HT1080 (cell line): ENCODE data around the gene LILRA1. TPM values are rescaled to one million over a fixed set of nuclear protein-coding genes. Genes with fewer than 3 reads are reported as not detected.
"Not testable (repeated sequence)": the region's sequence is repeated elsewhere in the genome, so short reads cannot be mapped to it uniquely, and the experiment has no call there.

Experiments
- DNase-seq: peaks from one replicate; pipeline ENCODE4 v3.0.0-alpha.2; 2015; ENCODE audit warnings: low read depth
- polyA plus RNA-seq, 2 experiments: library from polyadenylated mRNA; depleted of rRNA; stranded (reverse); fragments of >200 nt; gene quantifications; 2 replicates each; pipeline ENCODE4 v1.2.3, GENCODE V29; 2015
- total RNA-seq: library from RNA; depleted of rRNA; stranded (reverse); fragments of >200 nt; shearing (Covaris generic); gene quantifications from 2 replicates; pipeline ENCODE4 v1.2.3, GENCODE V29; 2014; rRNA removed

The LILRA1 gene
- total RNA-seq, result not detected in 2 replicates
- polyA plus RNA-seq (2015; cell fraction: cytosol; rRNA removed), result not detected in 2 replicates
- polyA plus RNA-seq (2015; cell fraction: nucleus; rRNA removed), result not detected in 2 replicates

DNA sequence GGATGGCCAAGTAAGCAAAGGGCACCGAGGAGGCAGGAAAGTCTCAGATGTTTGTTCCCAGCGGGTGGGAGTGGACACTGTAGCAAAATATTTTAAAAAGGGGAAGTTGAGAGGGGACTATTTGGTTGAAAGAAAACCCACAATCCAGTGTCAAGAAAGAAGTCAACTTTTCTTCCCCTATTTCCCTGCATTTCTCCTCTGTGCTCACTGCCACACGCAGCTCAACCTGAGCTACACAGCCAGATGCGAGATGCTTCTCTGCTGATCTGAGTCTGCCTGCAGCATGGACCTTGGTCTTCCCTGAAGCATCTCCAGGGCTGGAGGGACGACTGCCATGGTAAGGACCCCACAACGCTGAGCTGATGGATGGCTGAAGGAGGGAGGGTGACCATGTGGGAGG is at the start of gene LILRA1:
Gene LILRA1 (plus strand): TSS at position 188 of the 400 bp plus-strand sequence. CDS start 613 bp downstream, outside the sequence.
- not testable (repeated sequence) for DNase-seq

GRCh38 chr19:54548806-54549205 is 44.6 kb upstream of the LILRA1 start:
- DNase-seq, result no peak

GRCh38 chr19:54549224-54549623 is 44.2 kb upstream of the LILRA1 start:
- DNase-seq, result no peak

DNA sequence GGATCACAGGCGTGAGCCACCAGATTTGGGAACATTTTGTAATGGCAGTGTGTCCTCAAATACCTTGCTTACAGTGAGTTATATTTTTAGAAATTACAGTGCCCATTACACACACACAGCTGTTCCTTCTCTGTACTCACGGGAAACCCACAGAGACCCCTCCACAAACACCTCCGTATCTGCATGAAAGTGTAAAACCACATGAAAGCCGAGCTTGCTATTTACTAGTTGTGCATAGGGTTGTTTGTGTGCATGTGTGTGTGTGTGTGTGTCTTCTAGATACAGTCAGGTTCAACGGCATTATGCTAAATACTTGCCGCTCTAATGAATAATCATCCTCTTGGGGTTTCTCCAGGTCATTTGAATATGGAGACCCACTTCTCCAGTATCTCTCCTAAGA is 42.1 kb upstream of the LILRA1 start:
- no peak for DNase-seq

- no peak for DNase-seq
These were observed 41.2 kb upstream of the LILRA1 start for GRCh38 chr19:54551950-54552912.

DNA sequence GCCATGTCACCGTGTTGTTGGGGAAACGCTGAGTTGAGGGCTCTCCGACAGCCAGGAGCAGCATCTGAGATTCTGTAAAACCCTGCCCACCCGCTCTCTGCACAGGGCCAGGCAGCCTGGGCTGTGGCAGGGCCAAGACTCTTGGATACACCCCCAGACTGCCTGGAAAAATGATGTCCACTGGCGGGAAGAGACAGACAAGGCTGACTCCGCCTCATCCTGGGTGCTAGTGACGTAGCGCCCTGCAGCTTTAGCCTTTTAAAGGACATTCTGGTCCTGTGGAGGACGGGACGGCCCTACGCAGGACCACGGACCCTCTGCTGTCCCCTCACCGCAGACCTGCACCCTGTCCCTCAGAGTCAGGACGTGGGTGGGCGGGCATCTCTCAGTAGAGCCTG is 40.5 kb upstream of the LILRA1 start:
- no peak for DNase-seq

DNA sequence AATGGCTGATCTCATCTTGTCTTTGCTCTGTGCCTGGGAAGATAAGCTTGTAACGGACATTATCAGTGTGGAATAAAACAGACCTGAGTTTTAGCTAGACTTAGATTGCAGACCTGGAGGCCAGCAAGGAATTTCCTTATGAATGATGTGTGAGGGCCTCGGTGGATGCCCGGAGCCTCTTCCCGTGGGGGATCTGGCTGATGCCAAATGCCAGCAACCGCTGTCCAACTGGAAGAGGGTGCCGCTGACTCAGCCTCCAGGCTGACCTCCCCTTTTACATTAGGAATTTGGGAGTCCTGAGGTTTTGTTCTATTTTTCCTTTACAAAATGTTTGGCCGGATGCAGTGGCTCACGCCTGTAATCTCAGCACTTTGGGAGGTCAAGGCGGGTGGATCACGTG is 39.4 kb upstream of the LILRA1 start:
- no peak for DNase-seq

DNA sequence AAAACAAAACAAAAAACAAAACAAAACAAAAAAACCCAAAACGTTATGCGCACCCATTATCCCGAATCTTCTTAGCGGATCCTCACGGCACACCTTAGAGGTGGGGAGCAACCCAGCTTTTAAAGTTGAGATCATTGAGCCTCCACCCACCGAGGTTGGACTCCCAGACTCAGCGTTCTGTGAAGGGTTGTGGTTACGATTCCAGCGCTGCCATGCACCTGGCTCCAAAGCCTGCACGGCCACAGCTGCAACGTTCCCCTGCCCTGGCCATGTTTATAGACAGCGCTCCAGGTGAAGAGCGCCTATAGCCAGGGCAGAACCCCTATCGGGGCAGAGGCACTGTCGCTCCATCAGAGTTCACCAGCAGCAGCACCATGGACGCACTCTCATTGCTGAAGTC is 38.5 kb upstream of the LILRA1 start:
- DNase-seq, result no peak

DNA sequence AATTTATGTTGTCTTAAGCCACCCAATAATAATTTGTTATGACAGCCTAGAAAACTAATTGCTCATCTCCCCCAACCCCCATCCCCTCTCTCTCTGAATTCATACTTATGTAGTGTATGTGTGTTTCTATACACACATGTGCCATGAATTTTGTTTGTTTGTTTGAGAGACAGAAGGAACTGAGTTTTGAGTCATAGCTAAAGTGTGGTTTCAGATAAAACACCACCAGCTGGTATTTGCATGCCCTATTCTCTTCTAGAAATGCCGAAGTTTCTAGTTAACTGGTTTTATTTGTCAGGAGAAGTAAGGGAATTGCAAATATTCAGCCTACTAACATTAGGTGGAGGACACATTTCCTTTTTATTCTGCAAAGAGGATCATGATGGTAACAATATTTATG is 37.2 kb upstream of the LILRA1 start:
- no peak for DNase-seq

DNA sequence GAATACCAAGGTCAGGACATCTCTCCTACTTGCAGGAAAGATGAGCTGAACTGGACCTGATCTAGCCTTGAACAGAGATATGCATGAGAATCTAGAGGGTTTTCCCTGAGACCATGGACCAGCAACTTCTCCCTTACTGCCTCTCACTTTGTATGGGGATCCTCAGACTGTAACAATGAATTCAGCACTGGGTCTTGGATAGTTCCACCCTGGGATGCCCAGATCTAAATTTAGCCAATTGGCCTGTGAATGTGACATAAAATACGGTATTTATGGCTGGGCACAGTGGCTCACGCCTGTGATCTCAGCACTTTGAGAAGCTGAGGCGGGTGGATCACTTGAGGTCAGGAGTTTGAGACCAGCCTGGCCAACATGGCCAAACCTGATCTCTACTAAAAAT is 35.1 kb upstream of the LILRA1 start:
- DNase-seq, result no peak

- DNase-seq, result peak; percentile 3
These were observed 32.5 kb upstream of the LILRA1 start for GRCh38 chr19:54560881-54561385.

- peak; percentile 51 for DNase-seq
These were observed 31.6 kb upstream of the LILRA1 start for GRCh38 chr19:54561840-54562239.

DNA sequence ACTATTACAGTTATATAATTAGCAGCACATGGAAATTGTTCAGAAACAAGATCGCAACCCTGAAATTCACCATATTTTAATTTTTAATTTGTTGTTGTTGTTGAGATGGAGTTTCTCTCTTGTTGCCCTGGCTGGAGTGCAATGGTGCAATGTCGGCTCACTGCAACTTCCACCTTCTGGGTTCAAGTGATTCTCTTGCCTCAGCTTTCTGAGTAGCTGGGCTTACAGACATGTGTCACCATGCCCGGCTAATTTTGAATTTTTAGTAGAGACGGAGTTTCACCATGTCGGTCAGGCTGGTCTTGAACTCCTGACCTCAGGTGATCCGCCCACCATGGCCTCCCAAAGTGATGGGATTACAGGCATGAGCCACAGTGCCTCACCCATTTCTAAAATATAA is 30.2 kb upstream of the LILRA1 start:
- not testable (repeated sequence) for DNase-seq

DNA sequence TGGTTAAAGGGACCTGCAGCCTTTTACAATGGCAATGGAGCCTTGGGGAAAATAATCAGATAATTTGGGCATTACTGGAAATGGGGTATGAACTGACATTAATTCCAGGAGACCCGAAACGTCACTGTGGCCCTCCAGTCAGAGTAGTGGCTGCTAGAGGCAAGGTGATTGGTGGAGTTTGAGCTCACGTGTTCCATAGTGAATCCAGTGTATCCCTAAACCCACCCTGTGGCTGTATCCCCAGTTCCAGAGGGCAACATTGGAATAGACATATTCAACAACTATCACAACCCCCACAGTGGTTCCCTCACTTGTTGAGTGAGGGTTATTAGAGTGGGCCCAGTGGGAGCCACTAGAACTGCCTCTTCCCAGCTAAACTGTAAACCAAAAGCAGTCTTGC is 23.1 kb upstream of the LILRA1 start:
- DNase-seq, result no peak

GRCh38 chr19:54571715-54572615 is 21.5 kb upstream of the LILRA1 start:
- not testable (repeated sequence) for DNase-seq

- DNase-seq, result no peak
These were observed 20.6 kb upstream of the LILRA1 start for GRCh38 chr19:54572696-54573311.

DNA sequence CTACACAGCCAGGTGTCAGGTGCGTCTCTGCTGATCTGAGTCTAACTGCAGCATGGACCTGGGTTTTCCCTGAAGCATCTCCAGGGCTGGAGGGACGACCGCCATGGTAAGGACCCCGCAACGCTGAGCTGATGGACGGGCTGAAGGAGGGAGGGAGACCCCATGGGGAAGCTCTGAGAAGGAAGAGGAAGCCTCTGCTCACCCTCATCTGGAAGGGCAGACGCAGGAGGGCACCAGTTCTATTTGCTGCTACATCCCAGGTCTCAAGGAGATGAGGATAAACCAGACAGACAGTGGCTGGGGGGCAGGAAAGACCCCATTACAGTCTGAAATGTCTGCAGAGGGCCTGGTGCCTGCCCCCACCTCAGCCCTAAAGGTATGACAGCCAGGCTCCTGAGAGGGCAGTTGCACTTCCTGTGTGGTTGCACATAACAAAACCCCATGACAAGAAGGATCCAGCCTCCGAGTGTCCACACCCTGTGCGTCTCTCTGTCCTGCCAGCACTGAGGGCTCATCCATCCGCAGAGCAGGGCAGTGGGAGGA is 20.0 kb upstream of the LILRA1 start, which contains the start of gene LILRA2:
Gene LILRA2 (plus strand): TSS at position 461 of the 543 bp plus-strand sequence. CDS start 89 bp downstream, outside the sequence.
- no peak for DNase-seq

DNA sequence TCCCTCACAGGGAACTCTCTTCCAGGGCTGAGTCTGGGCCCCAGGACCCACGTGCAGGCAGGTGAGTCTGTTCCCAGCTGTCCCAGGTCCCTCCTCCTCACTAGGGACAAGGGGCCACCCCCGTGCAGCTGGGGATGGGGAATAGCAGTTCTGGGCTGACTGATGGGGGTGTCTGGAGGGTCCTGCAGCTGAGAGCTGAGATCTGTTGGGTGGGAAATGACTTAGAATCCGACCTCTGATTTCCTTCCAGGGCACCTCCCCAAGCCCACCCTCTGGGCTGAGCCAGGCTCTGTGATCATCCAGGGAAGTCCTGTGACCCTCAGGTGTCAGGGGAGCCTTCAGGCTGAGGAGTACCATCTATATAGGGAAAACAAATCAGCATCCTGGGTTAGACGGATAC is 19.4 kb upstream of the LILRA1 start:
- DNase-seq, result no peak

GRCh38 chr19:54574527-54575056 is 18.8 kb upstream of the LILRA1 start:
- no peak for DNase-seq

GRCh38 chr19:54575205-54575604 is 18.2 kb upstream of the LILRA1 start:
- not testable (repeated sequence) for DNase-seq
